Caco-2 (cell line): ENCODE results near the gene IL10RB. TPM values are rescaled to one million over a fixed set of nuclear protein-coding genes. Genes with fewer than 3 reads are reported as not detected.

Experiments used
- Bru-seq: library from RNA; stranded (reverse); fragments of 400-500 nt; gene quantifications from one replicate; lab custom pipeline; 2021; lab: Mats Ljungman, UMichigan
- BruChase-seq, 2 experiments: library from RNA; stranded (reverse); fragments of 400-500 nt; gene quantifications; one replicate each; lab custom pipeline; 2021; lab: Mats Ljungman, UMichigan
- BruUV-seq: library from RNA; stranded (reverse); fragments of 400-500 nt; replicated peaks from 2 replicates; lab custom pipeline; 2021; lab: Mats Ljungman, UMichigan
- CTCF ChIA-PET: fragments of 300-600 bp; sonication (Branson Sonifier 250); formaldehyde crosslinking; loops from one replicate; lab custom pipeline; 2022; ENCODE audit warnings: antibody characterized with exemption; lab: Charles Lee
- POLR2A ChIA-PET: fragments of 300-600 bp; sonication (Branson Sonifier 250); formaldehyde crosslinking; loops from one replicate; lab custom pipeline; 2022; ENCODE audit warnings: antibody characterized with exemption; lab: Charles Lee
- DNase-seq, 2 experiments: peaks; one replicate each; pipeline versions ENCODE4 v3.0.0 to v3.0.0-alpha.2; 2020 to 2022
- H3K27me3 ChIP-seq: replicated peaks from 2 replicates; pipeline ENCODE4 v1.6.0; 2011; ENCODE audit warnings: low read length; ENCODE audit not compliant: control insufficient read depth, insufficient read depth
- H3K36me3 ChIP-seq: 2 replicates; pipeline ENCODE4 v1.5.1; 2011; ENCODE audit warnings: low read length; ENCODE audit not compliant: control insufficient read depth, insufficient read depth
- H3K4me1 ChIP-seq: fragments of 250-450 bp; sonication (Bioruptor Pico); 2 replicates; pipeline ENCODE4 v1.5.1; 2020; ENCODE audit warnings: mild to moderate bottlenecking
- H3K4me3 ChIP-seq: 2 replicates; pipeline ENCODE4 v1.5.1; 2011; ENCODE audit warnings: low read depth, mild to moderate bottlenecking, control low read depth, low read length
- H3K9me3 ChIP-seq: fragments of 250-450 bp; sonication (Bioruptor Pico); 2 replicates; pipeline ENCODE4 v1.5.1; 2020; ENCODE audit warnings: mild to moderate bottlenecking, moderate library complexity
- H3K27ac Mint-ChIP-seq: one replicate; pipeline ENCODE4 v1.8.0; 2022; ENCODE audit warnings: mixed read lengths; ENCODE audit not compliant: unreplicated experiment
- H3K27me3 Mint-ChIP-seq: one replicate; pipeline ENCODE4 v1.8.0; 2022; ENCODE audit warnings: mixed read lengths; ENCODE audit not compliant: insufficient read depth, unreplicated experiment
- H3K36me3 Mint-ChIP-seq: one replicate; pipeline ENCODE4 v1.8.0; 2022; ENCODE audit warnings: mild to moderate bottlenecking, mixed read lengths; ENCODE audit not compliant: insufficient read depth, unreplicated experiment
- H3K4me1 Mint-ChIP-seq: one replicate; pipeline ENCODE4 v1.8.0; 2022; ENCODE audit warnings: low read depth, mixed read lengths; ENCODE audit not compliant: unreplicated experiment
- H3K4me3 Mint-ChIP-seq: one replicate; pipeline ENCODE4 v1.8.0; 2022; ENCODE audit warnings: mild to moderate bottlenecking, moderate library complexity, mixed read lengths; ENCODE audit not compliant: unreplicated experiment
- H3K9me3 Mint-ChIP-seq: one replicate; pipeline ENCODE4 v1.8.0; 2022; ENCODE audit warnings: mixed read lengths; ENCODE audit not compliant: unreplicated experiment
- intact Hi-C: fragments of 100-400 bp; cut with micrococcal nuclease; formaldehyde crosslinking; loops from one replicate; pipeline ENCODE4 v1.10.0; 2022; ENCODE audit not compliant: unreplicated experiment
- long read RNA-seq: library from polyadenylated mRNA; stranded (forward); transcript quantifications from one replicate; pipeline ENCODE4 v2.0.0, GENCODE V29; 2022
- total RNA-seq: library from RNA; stranded (reverse); gene quantifications from 2 replicates; pipeline ENCODE4 v1.2.3, GENCODE V29; 2022
- TF ChIP-seq, protein P1 (sequence below), 2 experiments: fragments of 200-600 bp in 1 of 2; IDR thresholded peaks; 1 replicate in 1 of 2; 2 replicates in 1 of 2; pipeline versions ENCODE4 v1.5.1 to v1.8.0; 2011 to 2022; ENCODE audit warnings: antibody characterized with exemption in 1 of 2, control low read depth in 1 of 2, inconsistent platforms in 1 of 2, low read depth in 1 of 2, low read length in 1 of 2, mild to moderate bottlenecking in 1 of 2, moderate library complexity in 1 of 2; ENCODE audit not compliant: insufficient read depth in 1 of 2, severe bottlenecking in 1 of 2, unreplicated experiment in 1 of 2

IL10RB gene
- total RNA-seq (11.7 and 13.1 TPM in 2 replicates), Bru-seq, nascent RNA (percentile 78 among the genes with signal in this experiment), BruChase-seq, experiment 1, labeled RNA remaining after a 2-hour chase (percentile 91 among the genes with signal in this experiment), BruChase-seq, experiment 2, labeled RNA remaining after a 6-hour chase (percentile 96 among the genes with signal in this experiment)
- long read RNA-seq, transcript IL10RB-201 (7 exons, 1,963 nt): major isoform, 34 of 40 reads
- long read RNA-seq, partial matches to known transcripts: 1 of 40 reads
- long read RNA-seq, other reads (novel, unspliced or antisense): 4 of 40 reads

DNA sequence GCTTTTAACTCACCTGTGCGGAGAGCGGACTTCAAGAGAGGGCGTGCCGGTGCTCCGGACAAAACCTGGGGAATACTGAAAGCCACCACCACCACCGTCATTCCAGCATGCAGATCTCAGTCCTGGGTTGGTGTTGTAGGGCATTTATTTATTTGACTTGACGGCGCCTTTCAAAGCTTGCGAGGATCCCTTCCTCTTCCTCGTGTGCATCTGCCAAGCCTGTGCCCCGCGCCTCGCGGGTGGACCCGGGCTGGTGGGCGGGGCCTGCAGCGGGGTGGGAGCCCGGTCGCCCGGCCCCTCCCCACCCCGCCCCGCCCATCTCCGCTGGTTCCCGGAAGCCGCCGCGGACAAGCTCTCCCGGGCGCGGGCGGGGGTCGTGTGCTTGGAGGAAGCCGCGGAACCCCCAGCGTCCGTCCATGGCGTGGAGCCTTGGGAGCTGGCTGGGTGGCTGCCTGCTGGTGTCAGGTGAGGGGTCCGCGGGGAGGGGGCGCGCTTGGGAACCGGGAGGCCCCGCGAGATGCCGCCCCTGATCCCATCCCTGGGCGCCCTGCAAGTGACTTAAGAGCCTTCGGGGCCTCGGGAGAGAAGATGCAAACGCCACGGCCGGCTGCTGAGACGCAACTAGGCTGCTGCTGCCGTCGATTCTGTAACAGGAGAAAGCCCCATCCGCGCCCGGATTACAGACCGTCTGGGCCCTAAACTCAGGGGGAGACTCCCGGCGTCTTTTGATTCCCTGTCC lies at the start of gene IL10RB:
Gene IL10RB (plus strand): TSS at position 318 of the 739 bp plus-strand sequence. CDS start 99 bp downstream, at position 417.
- BruUV-seq: no TSS peak
- Histone ChIP-seq H3K4me3 (peak within 1 kb of the TSS; percentile 75), H3K36me3 (peaks cover 3% of the 10 kb centered on the region; the same call in 1 of the 2 replicates), H3K9me3 (no peaks in the 10 kb centered on the region), H3K27me3 (no peaks in the 10 kb centered on the region), H3K4me1 (peaks cover 15% of the 10 kb centered on the region)
- H3K27ac Mint-ChIP-seq: peak within 1 kb of the TSS; percentile 91
- peaks cover 48% of the 10 kb centered on the region for H3K36me3 Mint-ChIP-seq
- no peaks in the 10 kb centered on the region for H3K27me3 Mint-ChIP-seq
- ChIA-PET POLR2A (interaction anchor here (0.6 to 1.5 kb wide), 4 partner anchors 9 to 147 kb away, joined by 3 to 5 read pairs (median 4); no protein-coding TSS in a partner anchor), CTCF (interaction anchor here (0.6 to 1.1 kb wide), 5 partner anchors 66 to 189 kb away, joined by 3 to 5 read pairs (median 4); no protein-coding TSS in a partner anchor)
- peaks cover 32% of the 10 kb centered on the region for H3K4me1 Mint-ChIP-seq
- intact Hi-C loops: loop anchor here (2.0 to 10.0 kb wide), 3 partner anchors 59 to 106 kb away; partner anchors contain the start of gene IFNAR1
- no peaks in the 10 kb centered on the region for H3K9me3 Mint-ChIP-seq
- peak; percentile 58 to 79 for DNase-seq
- H3K4me3 Mint-ChIP-seq: peak within 1 kb of the TSS; percentile 97
- TF ChIP-seq, protein P1, sequence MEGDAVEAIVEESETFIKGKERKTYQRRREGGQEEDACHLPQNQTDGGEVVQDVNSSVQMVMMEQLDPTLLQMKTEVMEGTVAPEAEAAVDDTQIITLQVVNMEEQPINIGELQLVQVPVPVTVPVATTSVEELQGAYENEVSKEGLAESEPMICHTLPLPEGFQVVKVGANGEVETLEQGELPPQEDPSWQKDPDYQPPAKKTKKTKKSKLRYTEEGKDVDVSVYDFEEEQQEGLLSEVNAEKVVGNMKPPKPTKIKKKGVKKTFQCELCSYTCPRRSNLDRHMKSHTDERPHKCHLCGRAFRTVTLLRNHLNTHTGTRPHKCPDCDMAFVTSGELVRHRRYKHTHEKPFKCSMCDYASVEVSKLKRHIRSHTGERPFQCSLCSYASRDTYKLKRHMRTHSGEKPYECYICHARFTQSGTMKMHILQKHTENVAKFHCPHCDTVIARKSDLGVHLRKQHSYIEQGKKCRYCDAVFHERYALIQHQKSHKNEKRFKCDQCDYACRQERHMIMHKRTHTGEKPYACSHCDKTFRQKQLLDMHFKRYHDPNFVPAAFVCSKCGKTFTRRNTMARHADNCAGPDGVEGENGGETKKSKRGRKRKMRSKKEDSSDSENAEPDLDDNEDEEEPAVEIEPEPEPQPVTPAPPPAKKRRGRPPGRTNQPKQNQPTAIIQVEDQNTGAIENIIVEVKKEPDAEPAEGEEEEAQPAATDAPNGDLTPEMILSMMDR (IDR thresholded peaks at IDR 0.05; ENCODE audit: insufficient read depth in 1 of 2, low read depth in 1 of 2, low read length in 1 of 2, severe bottlenecking in 1 of 2, unreplicated experiment in 1 of 2): no peak

DNA sequence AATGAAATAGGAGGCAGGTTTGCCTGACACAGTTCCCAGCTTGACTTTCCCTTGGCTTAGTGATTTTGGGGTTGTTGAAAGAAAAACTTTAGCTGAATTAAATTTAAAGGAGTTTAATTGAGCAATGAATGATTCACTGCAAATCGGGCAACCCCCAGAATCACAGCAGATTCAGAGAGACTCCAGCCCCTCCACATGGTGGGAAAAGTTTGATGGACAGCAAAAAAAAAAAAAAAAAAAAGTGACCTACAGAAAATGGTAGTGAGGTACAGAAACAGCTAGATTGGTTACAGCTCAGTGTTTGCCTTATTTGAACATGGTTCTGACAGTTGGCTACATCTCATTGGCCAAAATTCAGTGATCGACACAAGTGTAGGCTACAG lies 49.0 kb upstream of the IL10RB start:
- no peaks in the 10 kb centered on the region for H3K36me3 ChIP-seq
- no peaks in the 10 kb centered on the region for H3K36me3 Mint-ChIP-seq
- CTCF ChIA-PET: no interaction called here
- intact Hi-C loops: no loop called here
- H3K9me3 Mint-ChIP-seq: peaks cover 23% of the 10 kb centered on the region
- TF ChIP-seq, protein P1 (IDR thresholded peaks at IDR 0.05; ENCODE audit: insufficient read depth in 1 of 2, low read depth in 1 of 2, low read length in 1 of 2, severe bottlenecking in 1 of 2, unreplicated experiment in 1 of 2): no peak
- peaks cover 4% of the 10 kb centered on the region; the same call in 1 of the 2 replicates for H3K4me1 ChIP-seq
- H3K4me1 Mint-ChIP-seq: peaks cover 5% of the 10 kb centered on the region
- POLR2A ChIA-PET: no interaction called here
- H3K27ac Mint-ChIP-seq: no peak overlapping the region
- no peaks in the 10 kb centered on the region for H3K27me3 ChIP-seq
- no peak overlapping the region for H3K4me3 ChIP-seq
- no peak for DNase-seq
- no peaks in the 10 kb centered on the region for H3K27me3 Mint-ChIP-seq
- no peaks in the 10 kb centered on the region; the same call in 1 of the 2 replicates for H3K9me3 ChIP-seq
- H3K4me3 Mint-ChIP-seq: no peak overlapping the region
- BruUV-seq: no TSS peak

- TF ChIP-seq, protein P1 (IDR thresholded peaks at IDR 0.05; ENCODE audit: insufficient read depth in 1 of 2, low read depth in 1 of 2, low read length in 1 of 2, severe bottlenecking in 1 of 2, unreplicated experiment in 1 of 2): no peak
- intact Hi-C loops: no loop called here
- Histone ChIP-seq H3K4me3 (no peak overlapping the region), H3K4me1 (no peaks in the 10 kb centered on the region), H3K36me3 (no peaks in the 10 kb centered on the region), H3K9me3 (no peaks in the 10 kb centered on the region; the same call in 1 of the 2 replicates), H3K27me3 (no peaks in the 10 kb centered on the region)
- Mint-ChIP-seq H3K27me3 (no peaks in the 10 kb centered on the region), H3K4me1 (no peaks in the 10 kb centered on the region), H3K27ac (no peak overlapping the region), H3K4me3 (no peak overlapping the region), H3K36me3 (no peaks in the 10 kb centered on the region), H3K9me3 (peaks cover 24% of the 10 kb centered on the region)
- no TSS peak for BruUV-seq
- CTCF ChIA-PET: no interaction called here
- POLR2A ChIA-PET: no interaction called here
- no peak for DNase-seq
Observed at GRCh38 chr21:33219300-33219699, 46.9 kb upstream of the IL10RB start.
